Endothelial cell (in vitro differentiated cells): ENCODE measurements around the gene GALP. TPM values are rescaled to one million over a fixed set of nuclear protein-coding genes. Genes with fewer than 3 reads are reported as not detected.
"Not testable (repeated sequence)": the region's sequence is repeated elsewhere in the genome, so short reads cannot be mapped to it uniquely, and the experiment has no call there.

Source experiments
- DNase-seq: peaks from one replicate; pipeline ENCODE4 v3.0.0; 2021; ENCODE audit warnings: low spot score
- H3K27ac Mint-ChIP-seq: one replicate; pipeline ENCODE4 v1.8.0; 2021; ENCODE audit warnings: mixed read lengths, inconsistent platforms; ENCODE audit not compliant: unreplicated experiment
- H3K27me3 Mint-ChIP-seq: one replicate; pipeline ENCODE4 v1.8.0; 2021; ENCODE audit warnings: mild to moderate bottlenecking, moderate library complexity, mixed read lengths, inconsistent platforms; ENCODE audit not compliant: unreplicated experiment
- H3K36me3 Mint-ChIP-seq: one replicate; pipeline ENCODE4 v1.8.0; 2021; ENCODE audit warnings: mild to moderate bottlenecking, low read depth, mixed read lengths, inconsistent platforms; ENCODE audit not compliant: unreplicated experiment
- H3K4me1 Mint-ChIP-seq: one replicate; pipeline ENCODE4 v1.8.0; 2021; ENCODE audit warnings: mild to moderate bottlenecking, mixed read lengths, inconsistent platforms; ENCODE audit not compliant: unreplicated experiment
- H3K4me3 Mint-ChIP-seq: one replicate; pipeline ENCODE4 v1.8.0; 2021; ENCODE audit warnings: mild to moderate bottlenecking, mixed read lengths, inconsistent platforms; ENCODE audit not compliant: unreplicated experiment
- H3K9me3 Mint-ChIP-seq: one replicate; pipeline ENCODE4 v1.8.0; 2021; ENCODE audit warnings: mixed read lengths, inconsistent platforms; ENCODE audit not compliant: unreplicated experiment
- CTCF ChIP-seq: fragments of 200-600 bp; sonication (generic); IDR thresholded peaks from one replicate; pipeline ENCODE4 v1.5.0; 2021; ENCODE audit warnings: antibody characterized with exemption; ENCODE audit not compliant: unreplicated experiment
- total RNA-seq: library from RNA; stranded (reverse); fragmentation: NEBNext Ultra II Directional; extraction: Animal tissue kit (Norgen Biotek cat#: 25700); gene quantifications from one replicate; pipeline ENCODE4 v1.2.1, GENCODE V29; 2021; ENCODE audit not compliant: unreplicated experiment

The GALP gene
- total RNA-seq, 1 donor from 2014 or later = not detected

DNA sequence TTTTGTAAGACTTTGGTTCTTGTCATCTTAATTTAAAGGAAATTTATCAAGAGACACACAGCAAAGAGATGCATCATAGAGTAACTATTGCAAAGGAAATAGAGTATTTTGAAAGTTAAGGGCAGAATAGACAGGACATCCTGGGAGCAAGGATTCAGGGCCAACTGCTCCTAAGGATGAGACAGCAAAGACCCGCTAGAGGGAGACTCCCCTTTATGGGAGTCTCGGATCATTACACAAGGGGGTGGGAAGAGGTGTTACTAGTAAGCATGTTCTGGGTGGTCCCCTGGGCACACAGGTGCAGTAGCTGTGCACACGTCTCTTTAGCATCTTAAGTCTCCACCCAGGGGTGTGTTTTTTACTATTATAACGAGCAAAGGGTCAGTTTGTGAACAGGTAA, 35.9 kb downstream of the GALP start:
- Mint-ChIP-seq H3K27me3 (peaks cover 1% of the 10 kb centered on the region), H3K27ac (no peak overlapping the region), H3K4me3 (no peak overlapping the region), H3K4me1 (peaks cover 3% of the 10 kb centered on the region), H3K36me3 (no peaks in the 10 kb centered on the region), H3K9me3 (no peaks in the 10 kb centered on the region)
- DNase-seq = no peak
- TF ChIP-seq CTCF = no peak

GRCh38 chr19:56217039-56217949, 41.5 kb downstream of the GALP start:
- Mint-ChIP-seq H3K4me1 (peaks cover 8% of the 10 kb centered on the region), H3K4me3 (peak overlapping the region; percentile 74), H3K27ac (no peak overlapping the region), H3K9me3 (no peaks in the 10 kb centered on the region), H3K36me3 (peaks cover 7% of the 10 kb centered on the region), H3K27me3 (peaks cover 1% of the 10 kb centered on the region)
- no peak for TF ChIP-seq CTCF
- DNase-seq = peak; percentile 50

DNA sequence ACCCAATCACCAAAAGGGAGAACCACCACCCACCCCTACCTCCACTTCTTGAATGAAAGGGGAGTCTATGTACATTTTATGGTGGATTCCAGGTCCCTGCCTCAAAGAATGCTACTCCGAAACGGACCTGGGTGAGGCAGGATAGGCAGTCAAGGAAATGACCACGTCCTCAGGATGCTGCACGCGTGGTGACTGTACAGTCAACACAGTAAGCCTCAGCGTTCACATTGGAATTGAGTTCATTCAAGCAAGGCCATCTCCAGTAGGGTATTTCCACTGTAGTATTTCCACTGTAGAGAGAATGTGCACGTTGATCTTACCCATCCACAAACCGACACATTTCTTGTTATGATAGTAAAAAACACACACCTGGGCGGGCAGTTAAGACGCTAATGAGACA, 43.2 kb downstream of the GALP start:
- Mint-ChIP-seq H3K4me1 (peaks cover 8% of the 10 kb centered on the region), H3K36me3 (peaks cover 17% of the 10 kb centered on the region), H3K4me3 (peak overlapping the region; percentile 31), H3K27me3 (no peaks in the 10 kb centered on the region), H3K27ac (no peak overlapping the region), H3K9me3 (no peaks in the 10 kb centered on the region)
- DNase-seq = peak; percentile 11
- no peak for TF ChIP-seq CTCF

DNA sequence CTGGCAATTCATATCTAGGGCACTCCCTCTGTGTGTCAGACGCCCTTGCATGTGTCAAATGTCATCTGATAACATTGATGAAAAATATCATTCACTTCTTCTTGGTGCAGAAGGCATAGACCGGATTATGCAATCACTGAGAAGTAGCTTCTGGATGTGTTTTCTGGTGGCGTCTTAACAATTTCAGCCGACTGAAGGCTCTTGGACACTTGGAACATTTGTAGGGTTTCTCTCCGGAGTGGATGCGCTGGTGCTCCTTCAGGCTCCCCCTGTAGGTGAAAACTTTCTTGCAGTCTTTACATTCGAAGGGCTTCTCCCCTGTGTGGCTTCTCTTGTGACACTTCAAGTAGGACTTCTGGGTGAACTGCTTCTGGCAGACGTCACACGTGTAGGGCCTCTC, 45.6 kb downstream of the GALP start:
- not testable (repeated sequence) for H3K27ac Mint-ChIP-seq, H3K4me1 Mint-ChIP-seq, H3K27me3 Mint-ChIP-seq, H3K4me3 Mint-ChIP-seq, H3K9me3 Mint-ChIP-seq
- peaks cover 17% of the 10 kb centered on the region for H3K36me3 Mint-ChIP-seq
- peak; percentile 47 for TF ChIP-seq CTCF
- peak; percentile 18 for DNase-seq

- no peak for TF ChIP-seq CTCF
- no peak overlapping the region for H3K4me3 Mint-ChIP-seq
- peaks cover 17% of the 10 kb centered on the region for H3K36me3 Mint-ChIP-seq
- no peak for DNase-seq
- H3K4me1 Mint-ChIP-seq = peaks cover 8% of the 10 kb centered on the region
- H3K9me3 Mint-ChIP-seq = no peaks in the 10 kb centered on the region
- no peak overlapping the region for H3K27ac Mint-ChIP-seq
- no peaks in the 10 kb centered on the region for H3K27me3 Mint-ChIP-seq
These were observed 46.0 kb downstream of the GALP start for GRCh38 chr19:56221851-56222250.
